ENCODE results near the gene FAM131B.
"Not testable (repeated sequence)": the region's sequence is repeated elsewhere in the genome, so short reads cannot be mapped to it uniquely, and the experiment has no call there.

FAM131B gene

GRCh38 chr7:143394777-143395176 is 32.3 kb upstream of the FAM131B start:
- no peak for DNase-seq

GRCh38 chr7:143394068-143394467 is 31.6 kb upstream of the FAM131B start:
- DNase-seq, result no peak

- no peak for DNase-seq
Measured at GRCh38 chr7:143393267-143394041, 30.9 kb upstream of the FAM131B start.

- DNase-seq, result no peak
Measured at GRCh38 chr7:143392875-143393266, 30.4 kb upstream of the FAM131B start.

- not testable (repeated sequence) for DNase-seq
Measured at GRCh38 chr7:143392427-143392826, 29.9 kb upstream of the FAM131B start.

GRCh38 chr7:143391462-143392404 is 29.2 kb upstream of the FAM131B start:
- no peak for DNase-seq

GRCh38 chr7:143390773-143391317 is 28.3 kb upstream of the FAM131B start:
- no peak for DNase-seq

GRCh38 chr7:143390104-143390772 is 27.7 kb upstream of the FAM131B start:
- DNase-seq, result no peak

- no peak for DNase-seq
Measured at GRCh38 chr7:143389316-143390103, 27.0 kb upstream of the FAM131B start.

GRCh38 chr7:143388491-143389101 is 26.1 kb upstream of the FAM131B start:
- no peak for DNase-seq

- no peak for DNase-seq
Measured at GRCh38 chr7:143388051-143388450, 25.5 kb upstream of the FAM131B start.

- no peak for DNase-seq
Measured at GRCh38 chr7:143387156-143387975, 24.9 kb upstream of the FAM131B start.

- no peak for DNase-seq
Measured at GRCh38 chr7:143385891-143386781, 23.6 kb upstream of the FAM131B start.

- DNase-seq, result no peak
Measured at GRCh38 chr7:143384661-143385631, 22.4 kb upstream of the FAM131B start.

- no peak for DNase-seq
Measured at GRCh38 chr7:143384148-143384547, 21.6 kb upstream of the FAM131B start.

GRCh38 chr7:143383642-143383957 is 21.1 kb upstream of the FAM131B start:
- no peak for DNase-seq

- DNase-seq, result no peak
Measured at GRCh38 chr7:143382791-143383641, 20.5 kb upstream of the FAM131B start.

All from effector CD4-positive, alpha-beta T cell (primary cell).